ENCODE results near the gene LAYN. TPM values are rescaled to one million over a fixed set of nuclear protein-coding genes. Genes with fewer than 3 reads are reported as not detected.

The LAYN gene
- total RNA-seq, 1 experiment from 2014 or later = 3.7 TPM

DNA sequence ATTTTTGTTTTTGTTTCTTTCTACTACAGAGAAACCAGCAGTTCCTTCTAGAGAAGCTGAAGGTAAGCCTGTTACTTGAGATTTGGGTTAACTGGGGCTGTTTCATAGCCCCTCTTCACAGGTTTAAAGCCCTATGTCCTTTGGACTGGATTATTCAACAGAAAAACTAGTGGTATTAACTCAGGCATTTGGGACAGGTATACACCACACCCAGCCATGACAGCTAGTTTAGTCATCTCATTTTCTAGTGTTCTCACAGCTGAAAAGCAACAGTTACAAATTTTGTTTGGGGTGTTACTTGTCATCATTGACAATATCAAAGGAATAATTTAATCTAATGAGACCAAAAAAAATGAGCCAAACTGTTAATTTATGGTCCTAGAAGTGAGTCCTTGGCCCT, 14.0 kb downstream of the LAYN start:
- Mint-ChIP-seq H3K9me3 (peaks cover 26% of the 10 kb centered on the region), H3K27ac (no peak overlapping the region), H3K4me3 (no peak overlapping the region), H3K27me3 (ENCODE audit: low read depth) (peaks cover 6% of the 10 kb centered on the region; the same call in 1 of the 2 replicates), H3K36me3 (peaks cover 25% of the 10 kb centered on the region), H3K4me1 (peaks cover 11% of the 10 kb centered on the region)
- DNase-seq (ENCODE audit: low spot score) = no peak
- POLR2A ChIA-PET = no interaction called here
- TF ChIP-seq ZNF121 (CRISPR knock-in tag; IDR thresholded peaks at IDR 0.05) = no peak
- TF ChIP-seq, protein P1, sequence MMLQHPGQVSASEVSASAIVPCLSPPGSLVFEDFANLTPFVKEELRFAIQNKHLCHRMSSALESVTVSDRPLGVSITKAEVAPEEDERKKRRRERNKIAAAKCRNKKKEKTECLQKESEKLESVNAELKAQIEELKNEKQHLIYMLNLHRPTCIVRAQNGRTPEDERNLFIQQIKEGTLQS (CRISPR knock-in tag; conservative IDR thresholded peaks at IDR 0.05) = no peak
- no peak for TF ChIP-seq ZSCAN18 (CRISPR knock-in tag; IDR thresholded peaks at IDR 0.05)
- no peak for TF ChIP-seq RELA (CRISPR knock-in tag; IDR thresholded peaks at IDR 0.05; ENCODE audit: borderline replicate concordance)
- TF ChIP-seq HMGXB4 (CRISPR knock-in tag; IDR thresholded peaks at IDR 0.05) = no peak
- no peak for TF ChIP-seq CREM (CRISPR knock-in tag; IDR thresholded peaks at IDR 0.05)
- no peak for TF ChIP-seq NR1H2 (CRISPR knock-in tag; IDR thresholded peaks at IDR 0.05)
- TF ChIP-seq AFF4 (CRISPR knock-in tag; IDR thresholded peaks at IDR 0.05; ENCODE audit: borderline replicate concordance) = no peak
- TF ChIP-seq EMX1 (CRISPR knock-in tag; IDR thresholded peaks at IDR 0.05) = no peak
- TF ChIP-seq, protein P2, sequence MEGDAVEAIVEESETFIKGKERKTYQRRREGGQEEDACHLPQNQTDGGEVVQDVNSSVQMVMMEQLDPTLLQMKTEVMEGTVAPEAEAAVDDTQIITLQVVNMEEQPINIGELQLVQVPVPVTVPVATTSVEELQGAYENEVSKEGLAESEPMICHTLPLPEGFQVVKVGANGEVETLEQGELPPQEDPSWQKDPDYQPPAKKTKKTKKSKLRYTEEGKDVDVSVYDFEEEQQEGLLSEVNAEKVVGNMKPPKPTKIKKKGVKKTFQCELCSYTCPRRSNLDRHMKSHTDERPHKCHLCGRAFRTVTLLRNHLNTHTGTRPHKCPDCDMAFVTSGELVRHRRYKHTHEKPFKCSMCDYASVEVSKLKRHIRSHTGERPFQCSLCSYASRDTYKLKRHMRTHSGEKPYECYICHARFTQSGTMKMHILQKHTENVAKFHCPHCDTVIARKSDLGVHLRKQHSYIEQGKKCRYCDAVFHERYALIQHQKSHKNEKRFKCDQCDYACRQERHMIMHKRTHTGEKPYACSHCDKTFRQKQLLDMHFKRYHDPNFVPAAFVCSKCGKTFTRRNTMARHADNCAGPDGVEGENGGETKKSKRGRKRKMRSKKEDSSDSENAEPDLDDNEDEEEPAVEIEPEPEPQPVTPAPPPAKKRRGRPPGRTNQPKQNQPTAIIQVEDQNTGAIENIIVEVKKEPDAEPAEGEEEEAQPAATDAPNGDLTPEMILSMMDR (IDR thresholded peaks at IDR 0.05) = no peak
- TF ChIP-seq ZNF138 (CRISPR knock-in tag; conservative IDR thresholded peaks at IDR 0.05) = no peak
- TF ChIP-seq SP1 (CRISPR knock-in tag; conservative IDR thresholded peaks at IDR 0.05) = no peak
- TF ChIP-seq FOXJ3 (CRISPR knock-in tag; IDR thresholded peaks at IDR 0.05; ENCODE audit: borderline replicate concordance) = no peak
- no peak for TF ChIP-seq ESRRA (CRISPR knock-in tag; IDR thresholded peaks at IDR 0.05; ENCODE audit: borderline replicate concordance)
- TF ChIP-seq HMGA2 (CRISPR knock-in tag; IDR thresholded peaks at IDR 0.05) = no peak
- TF ChIP-seq, protein P3, sequence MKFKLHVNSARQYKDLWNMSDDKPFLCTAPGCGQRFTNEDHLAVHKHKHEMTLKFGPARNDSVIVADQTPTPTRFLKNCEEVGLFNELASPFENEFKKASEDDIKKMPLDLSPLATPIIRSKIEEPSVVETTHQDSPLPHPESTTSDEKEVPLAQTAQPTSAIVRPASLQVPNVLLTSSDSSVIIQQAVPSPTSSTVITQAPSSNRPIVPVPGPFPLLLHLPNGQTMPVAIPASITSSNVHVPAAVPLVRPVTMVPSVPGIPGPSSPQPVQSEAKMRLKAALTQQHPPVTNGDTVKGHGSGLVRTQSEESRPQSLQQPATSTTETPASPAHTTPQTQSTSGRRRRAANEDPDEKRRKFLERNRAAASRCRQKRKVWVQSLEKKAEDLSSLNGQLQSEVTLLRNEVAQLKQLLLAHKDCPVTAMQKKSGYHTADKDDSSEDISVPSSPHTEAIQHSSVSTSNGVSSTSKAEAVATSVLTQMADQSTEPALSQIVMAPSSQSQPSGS (CRISPR knock-in tag; IDR thresholded peaks at IDR 0.05; ENCODE audit: borderline replicate concordance, low read depth) = no peak
- TF ChIP-seq GTF2I (CRISPR knock-in tag; conservative IDR thresholded peaks at IDR 0.05) = no peak
- no peak for ATAC-seq
- CTCF ChIA-PET = interaction anchor here (1.0 kb wide), 1 partner anchor 125 kb away, joined by 3 read pairs; no protein-coding TSS in a partner anchor
